Measurements from ENCODE around the gene ZFYVE19.

Gene ZFYVE19

DNA sequence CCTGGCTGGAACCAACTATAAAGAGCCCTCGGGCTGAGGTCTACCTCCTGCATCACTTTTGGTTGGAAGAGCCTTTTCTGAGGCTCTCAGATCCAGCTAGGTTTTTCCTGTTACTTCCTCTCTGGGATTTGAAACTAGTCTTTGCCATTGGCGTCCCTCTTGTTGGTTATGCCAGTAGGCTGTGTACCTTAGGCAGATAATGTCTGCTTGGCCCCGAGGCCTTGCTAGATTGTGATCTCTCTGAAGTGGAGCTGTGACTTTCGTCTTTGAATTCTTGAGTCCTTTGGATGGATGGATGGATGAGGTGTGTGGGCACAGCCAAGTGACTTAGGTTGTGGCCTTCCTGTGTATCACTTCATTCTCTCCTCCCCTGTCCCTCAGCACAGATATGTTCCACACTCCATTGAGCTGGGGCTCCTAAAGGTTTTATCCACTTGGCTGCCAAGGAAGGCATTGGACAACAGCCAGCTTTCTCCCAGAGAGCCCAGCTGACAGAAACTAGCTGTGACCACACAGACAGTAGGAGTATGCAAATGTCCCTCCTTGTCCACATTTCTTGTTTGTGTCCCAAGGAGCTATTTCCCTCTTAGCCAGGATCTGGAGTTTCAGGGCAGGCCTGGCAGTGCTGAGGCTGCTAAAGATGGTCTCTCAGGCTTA is 8.3 kb downstream of the ZFYVE19 start:
- no peak for DNase-seq

DNA sequence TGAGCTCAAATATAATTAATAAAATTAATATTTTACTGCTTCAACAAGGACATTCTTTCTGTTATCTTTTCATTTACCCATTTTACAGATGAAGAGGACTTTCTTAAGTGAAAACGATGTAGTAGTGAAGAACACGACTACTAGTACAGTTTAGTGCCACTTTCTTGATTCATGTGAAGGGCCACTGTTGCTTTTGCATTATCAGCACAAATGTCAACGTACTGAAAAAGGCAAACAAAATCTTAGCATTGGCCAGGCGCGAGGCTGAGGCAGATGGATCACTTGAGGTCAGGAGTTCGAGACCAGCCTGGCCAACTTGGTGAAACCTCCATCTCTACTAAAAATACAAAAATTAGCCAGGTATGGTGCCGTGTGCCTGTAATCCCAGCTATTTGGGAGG is 12.2 kb downstream of the ZFYVE19 start:
- DNase-seq, result no peak

DNA sequence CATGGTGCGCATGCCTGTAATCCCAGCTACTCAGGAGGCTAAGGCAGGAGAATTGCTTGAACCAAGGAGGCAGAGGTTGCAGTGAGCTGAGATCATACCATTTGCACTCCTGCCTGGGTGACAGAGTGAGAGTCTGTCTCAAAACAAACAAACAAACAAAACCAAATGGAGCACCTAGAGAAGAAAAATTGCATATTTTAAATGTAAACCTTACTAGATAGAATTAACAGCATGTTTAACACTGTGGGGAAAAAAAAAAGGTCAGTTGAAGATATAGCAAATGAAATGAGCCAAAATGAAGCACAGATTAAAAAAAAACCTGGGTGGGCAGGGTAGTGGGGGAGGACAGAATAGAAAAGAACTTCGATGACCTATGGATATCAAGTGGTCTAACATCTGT is 14.3 kb downstream of the ZFYVE19 start:
- DNase-seq, result no peak

DNA sequence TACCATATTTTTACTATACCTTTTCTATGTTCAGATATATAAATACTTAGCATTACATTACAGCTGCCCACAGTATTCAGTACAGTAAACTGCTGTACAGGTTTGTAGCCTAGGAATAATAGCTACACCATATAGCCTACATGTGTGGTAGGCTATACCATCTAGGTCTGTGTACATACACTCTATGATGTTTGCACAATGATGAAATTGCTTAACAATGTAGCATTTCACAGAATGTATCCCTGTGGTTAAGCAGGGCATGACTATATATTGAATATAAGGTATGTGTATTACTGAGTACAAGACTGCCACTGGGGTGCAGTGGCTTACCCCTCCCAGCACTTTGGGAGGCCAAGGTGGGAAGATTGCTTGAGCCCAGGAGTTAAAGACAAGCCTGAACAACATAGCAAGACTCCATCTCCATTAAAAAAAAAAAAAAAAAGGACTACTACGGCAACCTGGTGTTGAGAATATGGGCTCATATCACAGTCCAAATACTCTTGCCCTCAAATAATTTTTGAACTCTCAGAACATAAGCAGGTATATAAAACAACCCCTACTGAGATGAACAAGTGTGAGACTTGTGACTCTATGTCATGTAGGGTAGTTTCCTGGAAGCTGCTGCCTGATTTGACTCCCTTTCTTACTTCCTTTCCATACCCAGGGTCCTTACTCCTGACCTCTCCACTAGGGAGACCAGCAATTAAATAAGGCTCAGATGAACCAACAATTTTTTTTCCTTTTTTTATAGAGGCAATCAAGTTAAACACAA is 16.9 kb downstream of the ZFYVE19 start:
- no peak for DNase-seq

DNA sequence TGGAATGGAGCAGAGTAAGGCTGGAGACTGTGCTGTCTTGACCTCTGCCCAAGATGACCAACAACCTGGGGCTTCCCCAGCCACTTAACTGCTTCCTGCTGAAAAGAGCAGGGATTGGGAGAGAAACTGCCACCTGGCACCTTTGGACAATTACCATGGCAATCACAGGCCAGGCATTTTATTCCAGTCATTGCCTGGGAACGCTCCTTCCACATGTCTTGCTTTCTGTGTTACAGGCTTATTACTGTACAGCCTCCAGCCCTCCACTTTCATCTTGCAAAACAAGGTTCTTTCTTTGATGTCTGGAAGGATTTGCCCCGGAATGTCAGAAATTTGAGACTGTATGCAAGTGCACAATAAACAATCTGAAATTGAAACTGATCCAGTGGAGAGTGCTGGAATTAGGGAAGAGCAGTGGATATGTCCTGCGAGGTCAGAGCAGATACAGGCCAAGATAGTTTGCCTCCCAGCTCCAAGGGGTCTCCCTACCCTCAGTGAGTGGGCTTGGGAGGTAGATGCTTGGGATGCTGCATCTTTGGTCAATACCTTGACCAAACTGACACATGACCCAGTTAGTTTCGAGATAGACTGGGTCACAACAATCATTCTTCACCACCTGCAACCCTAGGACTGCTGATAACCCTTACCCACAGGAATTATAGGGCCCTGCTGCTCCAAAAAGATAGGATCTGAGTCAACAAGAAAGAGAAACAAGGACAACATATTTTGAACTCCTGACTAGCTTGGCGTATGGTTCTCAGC is 19.0 kb downstream of the ZFYVE19 start:
- no peak for DNase-seq

DNA sequence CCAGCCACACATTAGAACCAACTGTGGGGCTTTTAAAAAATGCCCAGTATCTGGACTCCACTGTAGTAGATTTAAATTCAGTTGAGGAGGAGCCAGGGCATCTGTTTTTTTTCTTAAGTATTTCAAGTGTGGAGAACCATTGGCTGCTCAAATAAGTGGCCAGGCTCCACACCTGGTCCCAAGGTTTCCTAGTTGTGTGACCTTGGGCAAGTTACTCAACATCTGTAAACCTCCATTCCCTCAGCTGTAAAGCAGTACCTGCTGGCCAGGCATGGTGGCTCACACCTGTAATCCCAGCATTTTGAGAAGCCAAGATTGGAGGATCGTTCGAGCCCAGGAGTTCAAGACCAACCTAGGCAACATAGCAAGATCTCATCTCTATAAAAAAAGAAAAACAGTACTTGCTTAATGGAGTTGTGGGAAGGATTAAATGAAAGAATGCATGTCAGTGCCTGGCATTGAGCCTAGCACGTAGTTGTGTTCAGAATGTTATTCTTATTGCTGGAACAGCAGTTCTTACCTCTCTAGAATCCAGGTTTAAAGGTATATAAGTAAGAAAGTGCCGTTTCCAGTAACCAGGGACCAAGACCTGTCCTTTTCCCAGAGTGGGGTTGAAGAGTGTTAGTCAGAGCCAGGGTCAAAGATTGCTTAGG is 19.7 kb downstream of the ZFYVE19 start:
- DNase-seq, result no peak

DNA sequence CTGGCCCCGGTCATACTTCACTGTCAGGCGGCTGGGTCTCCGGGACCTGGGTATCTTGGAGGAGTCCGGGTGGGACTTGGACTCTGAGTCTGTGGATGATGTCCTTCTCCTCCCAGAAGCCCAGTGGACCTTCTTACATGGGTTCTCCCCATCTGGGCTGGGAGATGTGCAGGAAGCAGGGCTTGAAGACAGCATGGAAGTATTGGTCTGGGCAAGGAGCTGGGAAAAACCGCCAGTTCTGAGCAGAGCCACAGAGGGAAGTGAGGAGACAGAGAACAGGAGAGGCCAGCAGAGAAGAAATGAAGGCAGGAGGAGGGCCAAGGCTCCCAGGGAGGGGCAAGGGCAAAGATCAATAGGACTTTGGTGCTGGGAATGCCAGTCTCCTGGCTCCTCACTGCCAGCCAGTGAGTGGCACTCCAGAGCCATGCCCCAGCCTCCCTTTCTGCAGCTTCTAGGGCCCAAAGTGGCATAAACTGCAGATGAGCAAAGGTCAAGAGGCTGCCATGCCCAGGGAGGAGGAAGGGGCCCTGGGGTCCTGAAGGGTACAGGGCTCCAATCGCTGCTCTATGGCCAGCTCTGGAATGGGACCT is 21.7 kb downstream of the ZFYVE19 start, which contains the start of gene PPP1R14D:
Gene PPP1R14D (minus strand): TSS at position 262 of the 590 bp plus-strand sequence. CDS start 67 bp downstream, at position 195.
- DNase-seq, result no peak

DNA sequence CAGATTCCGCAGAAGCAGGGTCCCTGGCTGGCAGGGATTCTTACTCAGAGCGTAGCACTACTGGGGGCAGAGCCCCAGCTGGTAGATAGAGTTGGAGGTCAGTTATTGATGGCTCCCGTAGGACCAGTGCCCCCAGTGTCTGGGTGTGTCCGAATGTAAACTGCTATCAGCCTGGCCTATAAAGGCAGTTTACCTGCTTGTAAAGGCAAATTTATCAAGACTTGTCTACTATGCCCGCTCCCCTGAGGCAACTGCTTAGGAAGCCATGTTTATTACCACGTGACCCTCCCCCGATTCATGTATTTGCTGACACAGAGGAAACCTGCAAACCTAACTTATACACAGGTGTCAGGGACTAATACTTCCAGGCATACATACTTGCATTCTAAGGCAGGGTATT is 22.2 kb downstream of the ZFYVE19 start:
- no peak for DNase-seq

DNA sequence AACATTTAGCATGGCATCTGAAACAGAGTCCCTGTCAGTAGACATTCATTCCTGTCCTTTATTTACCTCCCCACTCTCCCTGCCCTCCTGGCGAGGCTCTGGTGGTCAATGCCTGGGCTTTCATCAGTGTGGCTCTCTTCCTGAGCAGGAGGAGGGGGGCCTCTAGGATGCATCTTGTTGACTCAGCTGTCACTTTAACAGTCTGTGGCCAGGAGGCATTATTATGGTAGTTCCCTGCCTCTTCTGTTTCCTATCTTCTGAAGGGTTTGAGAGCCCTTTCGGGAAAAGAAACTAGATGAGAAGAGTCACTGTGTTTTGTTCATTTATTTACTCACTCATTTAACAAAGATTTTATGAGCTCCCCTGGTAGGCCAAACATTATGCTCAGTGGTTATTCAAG is 24.0 kb downstream of the ZFYVE19 start:
- DNase-seq, result no peak

DNA sequence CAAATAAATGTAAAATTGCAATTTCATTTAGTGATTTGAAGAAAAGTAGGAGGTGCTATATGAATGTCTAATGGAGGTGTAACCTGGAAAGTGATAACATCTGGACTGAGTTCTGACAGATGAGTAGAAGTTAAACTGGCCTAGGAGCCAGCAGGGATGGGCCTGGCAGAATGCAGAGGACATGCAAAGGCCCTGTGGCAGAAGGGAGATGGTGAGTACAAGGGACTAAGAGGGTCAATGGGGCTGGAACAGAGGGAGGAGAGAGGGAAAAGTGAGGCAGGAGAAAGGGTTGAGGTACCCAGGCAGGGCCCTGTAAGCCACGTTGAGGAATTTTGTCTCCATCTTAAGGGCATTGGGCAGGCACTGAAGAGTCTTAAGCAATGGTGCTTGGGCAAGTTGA is 25.0 kb downstream of the ZFYVE19 start:
- no peak for DNase-seq

DNA sequence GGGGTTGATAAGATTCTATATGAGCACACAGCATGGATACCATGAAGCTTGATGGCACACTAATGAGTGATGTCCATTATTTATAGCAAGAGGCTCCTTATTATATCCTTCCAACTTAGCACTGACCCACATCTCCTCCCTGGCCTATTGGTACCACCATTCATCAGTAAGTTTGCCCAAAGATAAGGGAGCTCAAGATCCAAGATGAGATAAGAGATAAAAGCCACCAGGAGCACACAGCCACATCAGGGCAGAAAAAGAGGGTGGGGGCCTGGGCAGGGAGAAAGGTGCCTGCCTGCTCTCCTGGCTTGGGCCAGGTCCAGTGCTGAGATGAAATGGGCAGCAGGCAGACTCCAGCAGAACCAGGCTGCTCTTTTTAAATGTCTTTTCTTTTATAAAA is 26.0 kb downstream of the ZFYVE19 start:
- DNase-seq, result no peak

DNA sequence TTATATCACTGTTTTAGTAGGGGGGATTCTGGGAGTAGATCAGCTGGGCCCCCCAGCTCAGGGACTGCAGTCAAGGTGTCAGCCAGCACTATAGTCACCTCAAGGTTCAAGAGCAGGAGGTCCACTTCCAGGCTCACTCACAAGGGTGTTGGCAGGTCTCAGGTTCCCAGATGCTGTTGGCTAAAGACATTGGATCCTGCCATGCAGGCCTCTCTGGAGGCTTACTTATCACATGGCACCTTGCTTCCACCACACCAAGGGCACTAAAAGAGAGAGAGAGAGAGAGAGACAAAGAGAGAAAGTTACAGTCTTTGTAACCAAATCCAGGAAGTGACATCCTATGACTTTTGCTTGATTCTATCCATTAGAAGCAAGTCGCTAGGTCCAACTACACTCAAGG is 29.1 kb downstream of the ZFYVE19 start:
- no peak for DNase-seq

DNA sequence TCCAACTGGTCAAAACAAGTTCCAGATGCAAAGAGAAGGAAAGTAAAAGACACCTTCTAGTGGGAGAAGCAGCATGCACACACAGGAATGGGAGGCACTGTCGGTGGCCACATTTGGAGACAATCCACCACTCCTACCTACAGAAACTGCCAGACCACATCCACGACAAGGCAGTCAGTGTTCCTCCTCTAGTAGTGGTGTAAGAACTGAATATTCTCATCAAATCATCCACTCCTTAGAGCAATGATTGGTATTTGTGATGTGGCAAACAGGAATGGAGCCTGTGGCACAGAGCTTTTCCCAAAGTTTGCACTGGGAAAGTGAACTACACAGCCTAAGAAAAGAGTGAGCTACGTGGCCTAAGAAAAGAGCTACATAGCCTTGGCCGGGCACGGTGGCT is 31.9 kb downstream of the ZFYVE19 start:
- no peak for DNase-seq

DNA sequence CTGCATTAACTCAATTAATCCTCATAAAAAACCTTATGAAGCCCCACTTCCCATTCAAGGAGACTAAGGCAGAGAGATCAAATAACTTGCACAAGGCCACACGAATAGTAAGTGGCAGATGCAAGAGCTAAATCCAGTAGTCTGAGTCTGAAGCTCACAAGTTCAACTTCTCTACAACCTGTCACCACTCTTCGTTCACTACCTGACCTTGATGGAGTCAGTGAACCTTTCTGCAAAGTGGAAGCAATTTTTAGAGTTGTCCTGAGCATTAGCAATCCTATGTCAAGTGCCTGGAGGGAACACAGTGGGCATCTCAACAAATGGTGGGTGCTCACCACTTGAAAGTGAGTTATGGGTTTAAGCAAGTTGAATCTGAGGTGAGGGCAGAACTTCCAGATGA is 34.9 kb downstream of the ZFYVE19 start:
- DNase-seq, result no peak

DNA sequence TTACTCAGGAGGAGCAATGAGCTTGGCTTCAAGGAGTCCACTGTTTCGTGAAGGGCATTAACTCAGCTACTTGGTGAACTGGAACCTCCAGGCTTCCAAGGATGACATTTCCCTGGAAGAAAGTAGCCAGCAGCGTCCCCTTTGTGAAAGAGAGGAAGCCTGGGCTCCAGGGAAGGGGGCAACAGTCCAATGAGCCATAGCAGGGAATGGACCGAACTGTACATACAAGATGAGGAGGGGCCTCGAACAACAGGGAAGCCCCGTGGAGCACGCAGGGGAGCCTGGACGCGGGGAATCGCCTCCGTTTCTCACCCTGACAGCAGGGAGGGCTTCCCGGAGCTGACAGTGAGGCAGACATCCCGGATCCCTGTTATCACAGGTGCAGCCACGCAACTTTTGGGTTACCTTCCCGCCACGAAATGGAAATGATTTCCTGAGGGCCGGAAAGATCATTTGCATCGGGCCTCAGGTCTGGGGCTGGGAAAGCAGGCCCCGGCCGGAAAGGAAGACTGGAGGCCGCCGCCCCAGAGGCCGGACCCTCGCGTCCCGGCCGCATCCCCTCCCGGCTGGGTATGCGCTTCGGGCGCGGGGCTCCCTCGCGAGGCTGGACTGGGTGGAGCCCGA is 36.5 kb downstream of the ZFYVE19 start:
- no peak for DNase-seq

DNA sequence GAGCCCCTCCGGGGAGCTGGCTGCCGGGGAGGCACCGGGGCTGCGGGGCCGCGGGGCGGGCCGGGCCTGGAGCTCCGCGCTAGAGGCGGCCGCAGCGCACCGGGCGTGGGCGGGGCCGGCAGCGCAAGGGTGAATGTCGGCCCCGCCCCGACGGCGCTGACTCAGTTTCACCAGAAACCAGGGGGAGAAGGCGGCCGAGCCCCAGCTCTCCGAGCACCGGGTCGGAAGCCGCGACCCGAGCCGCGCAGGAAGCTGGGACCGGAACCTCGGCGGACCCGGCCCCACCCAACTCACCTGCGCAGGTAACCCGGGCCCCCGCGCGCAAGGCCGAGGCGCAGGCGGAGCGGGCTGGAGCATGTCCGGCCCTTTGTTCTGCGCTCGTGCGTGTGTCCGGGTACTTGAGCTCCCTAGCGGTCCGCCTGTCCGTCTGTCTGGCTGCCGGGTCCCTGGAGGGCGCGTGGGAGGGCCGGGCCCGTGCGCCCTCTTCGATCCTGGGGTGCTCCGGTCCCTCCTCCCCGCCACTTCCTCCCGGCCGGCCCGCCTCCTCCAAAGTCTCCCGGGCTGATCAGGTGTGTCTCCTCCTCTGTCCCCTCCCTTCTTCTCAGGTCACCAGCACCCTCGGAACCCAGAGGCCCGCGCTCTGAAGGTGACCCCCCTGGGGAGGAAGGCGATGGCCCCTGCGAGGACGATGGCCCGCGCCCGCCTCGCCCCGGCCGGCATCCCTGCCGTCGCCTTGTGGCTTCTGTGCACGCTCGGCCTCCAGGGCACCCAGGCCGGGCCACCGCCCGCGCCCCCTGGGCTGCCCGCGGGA is 37.2 kb downstream of the ZFYVE19 start, which contains the start of gene SPINT1:
Gene SPINT1 (plus strand): TSS at position 164 of the 811 bp plus-strand sequence. CDS start 507 bp downstream, at position 671.
- peak; percentile 81 for DNase-seq

DNA sequence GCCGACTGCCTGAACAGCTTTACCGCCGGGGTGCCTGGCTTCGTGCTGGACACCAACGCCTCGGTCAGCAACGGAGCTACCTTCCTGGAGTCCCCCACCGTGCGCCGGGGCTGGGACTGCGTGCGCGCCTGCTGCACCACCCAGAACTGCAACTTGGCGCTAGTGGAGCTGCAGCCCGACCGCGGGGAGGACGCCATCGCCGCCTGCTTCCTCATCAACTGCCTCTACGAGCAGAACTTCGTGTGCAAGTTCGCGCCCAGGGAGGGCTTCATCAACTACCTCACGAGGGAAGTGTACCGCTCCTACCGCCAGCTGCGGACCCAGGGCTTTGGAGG is 37.8 kb downstream of the ZFYVE19 start:
- peak; percentile 32 for DNase-seq

DNA sequence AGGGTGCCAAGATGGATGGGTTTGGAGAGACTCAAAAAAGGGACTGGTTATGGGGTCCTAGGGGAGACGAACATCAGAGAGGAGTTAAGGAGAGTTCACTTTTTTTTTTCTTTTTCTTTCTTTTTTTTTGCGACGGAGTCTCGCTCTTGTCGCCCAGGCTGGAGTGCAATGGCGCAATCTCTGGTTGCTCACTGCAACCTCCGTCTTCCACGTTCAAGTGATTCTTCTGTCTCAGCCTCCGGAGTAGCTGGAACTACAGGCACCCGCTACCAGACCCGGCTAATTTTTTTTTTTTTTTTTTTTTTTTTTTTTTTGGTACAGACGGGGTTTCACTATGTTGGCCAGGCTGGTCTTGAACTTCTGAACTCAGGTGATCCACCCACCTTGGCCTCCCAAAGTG is 38.1 kb downstream of the ZFYVE19 start:
- no peak for DNase-seq

DNA sequence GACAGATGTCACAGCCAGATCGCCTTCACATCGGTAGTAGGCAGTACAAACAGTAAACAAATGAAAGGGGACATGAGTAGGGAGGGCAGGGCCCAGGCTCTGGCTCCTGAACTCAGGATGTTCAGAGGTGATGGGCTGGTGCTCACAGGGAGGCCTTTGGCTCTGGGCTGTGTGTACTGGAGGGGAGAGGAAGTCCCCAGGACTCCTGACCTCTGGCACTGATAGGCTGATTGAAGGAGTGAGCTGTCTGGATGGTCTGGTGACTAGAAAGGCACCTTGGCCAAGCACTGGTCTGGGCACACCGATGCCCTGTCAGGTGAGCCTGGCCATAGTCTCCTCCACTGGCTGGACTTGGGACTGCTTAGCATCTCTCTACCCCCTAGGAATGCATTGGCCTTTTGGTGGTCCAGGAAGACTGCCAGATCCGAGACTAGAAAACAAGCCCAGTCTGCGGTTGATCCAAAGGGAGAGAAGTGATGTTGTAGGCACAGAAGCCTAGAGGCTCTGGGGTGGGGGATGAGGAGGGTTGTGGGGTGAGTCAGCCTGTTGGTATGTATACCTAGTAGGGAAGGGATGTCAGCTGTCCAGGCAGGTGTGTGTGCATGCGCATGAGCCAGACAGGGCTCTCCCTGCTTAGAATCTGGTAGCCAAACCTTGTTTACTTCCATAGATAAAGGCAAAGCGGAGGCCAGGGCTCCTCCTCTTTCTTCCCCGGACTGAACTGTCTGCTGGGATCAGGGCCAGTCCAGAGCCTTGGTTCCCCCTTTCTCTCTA is 38.8 kb downstream of the ZFYVE19 start:
- no peak for DNase-seq

DNA sequence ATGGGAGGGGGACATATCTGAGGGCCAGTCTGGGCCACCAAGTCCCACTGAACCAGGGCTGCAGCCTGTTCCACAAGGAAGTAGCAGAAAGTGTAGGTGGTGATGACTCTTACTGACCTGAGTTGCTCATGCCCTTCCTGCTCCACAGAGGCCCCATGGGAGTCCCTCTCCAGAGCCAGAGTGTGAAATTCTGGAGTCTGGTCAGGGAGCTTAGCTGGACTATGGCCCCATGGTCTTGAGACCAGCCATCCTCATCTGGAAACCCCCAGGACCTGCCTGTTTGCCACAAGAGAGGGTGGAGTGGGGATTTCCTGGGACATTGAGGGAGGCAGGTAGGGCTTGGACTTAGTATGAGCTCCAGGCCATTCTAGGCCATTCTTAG is 39.9 kb downstream of the ZFYVE19 start:
- no peak for DNase-seq

Measured in stimulated activated CD4-positive, alpha-beta T cell treated with anti-CD3 and anti-CD28 coated beads, Interleukin-12 subunit alpha, Interleukin-12 subunit beta, amount 100 ng/mL, for 4 hours (primary cell).